Measurements from ENCODE around the gene ACAN.

DNA sequence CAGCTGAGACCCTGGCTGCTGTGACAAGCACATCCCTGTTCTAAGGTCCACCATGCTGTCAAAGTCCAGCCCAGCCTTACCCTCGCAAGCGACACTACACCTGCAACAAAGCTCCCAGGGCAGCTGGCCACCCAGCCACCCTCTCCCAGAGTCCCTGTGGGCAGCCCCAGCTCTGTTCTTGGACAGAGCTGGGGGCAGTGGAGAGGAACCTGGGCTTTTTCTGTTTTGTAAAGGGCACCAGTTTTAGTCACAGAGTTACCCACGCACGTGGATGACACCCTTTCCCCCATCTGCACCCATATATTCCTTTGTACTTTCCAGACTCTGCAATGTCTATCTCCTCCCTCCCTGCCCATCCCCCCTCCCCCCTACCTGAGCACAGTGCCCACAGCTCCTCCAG lies 38.9 kb downstream of the ACAN start:
- TF ChIP-seq POLR2AphosphoS5 (IDR thresholded peaks at IDR 0.05; ENCODE audit: low read depth, low read length) (no peak), POLR2A (IDR thresholded peaks at IDR 0.05; ENCODE audit: low read depth, low read length) (no peak)

All from GM12892 (cell line).